CD4-positive, alpha-beta T cell (primary cell): ENCODE results near the gene ZDHHC5. TPM values are rescaled to one million over a fixed set of nuclear protein-coding genes. Genes with fewer than 3 reads are reported as not detected.
"Not testable (repeated sequence)": the region's sequence is repeated elsewhere in the genome, so short reads cannot be mapped to it uniquely, and the experiment has no call there.

Experiments used
- ATAC-seq: fragments of 200-7000 bp; cut with Tn5 transposase; one replicate; pipeline ENCODE4 v1.10.0; 2022; ENCODE audit warnings: mild to moderate bottlenecking; ENCODE audit not compliant: poor library complexity
- CTCF ChIA-PET: fragments of 350-600 bp; sonication (Branson Sonifier 250); formaldehyde crosslinking; loops from one replicate; lab custom pipeline; 2021; ENCODE audit warnings: antibody characterized with exemption, inconsistent platforms; lab: Charles Lee
- POLR2A ChIA-PET: fragments of 350-600 bp; sonication (Branson Sonifier 250); formaldehyde crosslinking; loops from one replicate; lab custom pipeline; 2021; ENCODE audit warnings: antibody characterized with exemption, inconsistent platforms; lab: Charles Lee
- DNase-seq, 14 experiments: peaks; one replicate each; pipeline ENCODE4 v3.0.0-alpha.2; 2013 to 2020; ENCODE audit warnings: mixed read lengths in 2 of 14
- H3K27ac ChIP-seq, 2 donors: one replicate each; pipeline versions ENCODE4 v1.5.1 to v1.7.0; 2013; ENCODE audit warnings: low read length in 2 of 2, low read depth in 1 of 2, mild to moderate bottlenecking in 1 of 2
- H3K27me3 ChIP-seq, 2 experiments: 1 replicate in 1 of 2; 2 replicates in 1 of 2; pipeline versions ENCODE4 v1.6.1 to v1.7.0; 2013; ENCODE audit warnings: low read length in 2 of 2, control low read depth in 1 of 2, mild to moderate bottlenecking in 1 of 2, moderate library complexity in 1 of 2; ENCODE audit not compliant: insufficient read depth in 2 of 2, control insufficient read depth in 1 of 2
- H3K36me3 ChIP-seq: one replicate; pipeline ENCODE4 v1.6.1; 2013; ENCODE audit warnings: low read length, control low read depth; ENCODE audit not compliant: insufficient read depth
- H3K4me1 ChIP-seq: one replicate; pipeline ENCODE4 v1.6.1; 2013; ENCODE audit warnings: low read length, control low read depth; ENCODE audit not compliant: insufficient read depth
- H3K4me3 ChIP-seq: one replicate; pipeline ENCODE4 v1.5.1; 2013; ENCODE audit warnings: mild to moderate bottlenecking, low read length, moderate library complexity
- H3K9me3 ChIP-seq, 2 experiments: 1 replicate in 1 of 2; 2 replicates in 1 of 2; pipeline versions ENCODE4 v1.6.1 to v1.7.0; 2013; ENCODE audit warnings: low read length in 2 of 2, mild to moderate bottlenecking in 2 of 2, control low read depth in 1 of 2, moderate library complexity in 1 of 2; ENCODE audit not compliant: control insufficient read depth in 1 of 2, insufficient read depth in 1 of 2
- H3K27ac Mint-ChIP-seq: one replicate; pipeline ENCODE4 v1.8.0; 2020; ENCODE audit warnings: mixed read lengths
- H3K27me3 Mint-ChIP-seq: one replicate; pipeline ENCODE4 v1.8.0; 2021; ENCODE audit warnings: mixed read lengths
- H3K36me3 Mint-ChIP-seq: one replicate; pipeline ENCODE4 v1.8.0; 2021; ENCODE audit warnings: low read depth, mixed read lengths
- H3K4me1 Mint-ChIP-seq: one replicate; pipeline ENCODE4 v1.8.0; 2021; ENCODE audit warnings: low read depth, mixed read lengths
- H3K4me3 Mint-ChIP-seq: one replicate; pipeline ENCODE4 v1.8.0; 2020; ENCODE audit warnings: mild to moderate bottlenecking, mixed read lengths
- H3K9me3 Mint-ChIP-seq: one replicate; pipeline ENCODE4 v1.8.0; 2020; ENCODE audit warnings: mixed read lengths
- CTCF ChIP-seq: fragments of 200-600 bp; IDR thresholded peaks from one replicate; pipeline ENCODE4 v1.8.0; 2022; ENCODE audit warnings: antibody characterized with exemption, mild to moderate bottlenecking
- intact Hi-C, 2 experiments: fragments of 100-400 bp; cut with DNase I in 1 of 2; cut with micrococcal nuclease in 1 of 2; formaldehyde crosslinking; loops; one replicate each; pipeline versions ENCODE4 v1.15.1 to v1.9.0; 2023 to 2025; cut with DNase I, micrococcal nuclease
- total RNA-seq, 174 experiments: library from RNA in 2 of 174; stranded (reverse) in 2 of 174; gene quantifications; one replicate each; pipeline ENCODE4 v1.2.3 and lab custom pipeline; 2021 to 2026

ZDHHC5 gene
- total RNA-seq, 2 experiments from 2014 or later: 59.7 to 61.1 TPM

DNA sequence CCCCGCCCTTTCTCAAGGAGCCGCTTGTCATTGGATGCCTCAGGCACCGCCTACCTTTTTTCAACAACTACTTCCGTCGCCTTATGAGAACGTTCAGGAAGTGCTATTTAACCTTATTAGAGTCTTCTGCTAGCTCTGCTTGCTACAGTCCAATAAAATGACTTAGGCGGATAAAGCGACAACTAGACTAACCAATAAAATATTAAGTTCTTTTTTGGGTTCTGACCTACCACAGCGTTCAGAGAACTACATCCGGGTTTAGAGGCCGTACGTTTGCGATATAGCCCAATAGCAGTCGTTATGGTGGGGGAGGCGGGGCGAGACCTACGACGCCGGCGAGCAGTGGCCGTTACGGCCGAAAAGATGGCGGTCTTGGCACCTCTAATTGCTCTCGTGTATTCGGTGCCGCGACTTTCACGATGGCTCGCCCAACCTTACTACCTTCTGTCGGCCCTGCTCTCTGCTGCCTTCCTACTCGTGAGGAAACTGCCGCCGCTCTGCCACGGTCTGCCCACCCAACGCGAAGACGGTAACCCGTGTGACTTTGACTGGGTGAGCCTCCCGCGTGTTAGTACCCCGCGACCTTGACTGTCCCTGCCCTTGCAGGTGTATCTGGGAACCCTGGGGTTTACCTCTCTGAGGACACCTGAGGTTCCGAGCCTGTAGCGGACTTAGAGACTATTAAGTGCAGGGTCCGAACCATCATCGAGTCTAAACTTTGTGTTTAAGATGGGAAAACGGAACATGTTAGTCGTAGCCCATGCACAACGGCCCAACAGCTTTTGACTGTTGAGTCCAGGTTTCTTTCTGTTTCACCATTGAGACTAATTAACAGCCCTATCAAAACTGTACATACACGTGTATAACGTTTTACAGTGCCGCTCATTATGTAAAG is 44.6 kb downstream of the ZDHHC5 start, which contains the start of gene TMX2:
Gene TMX2 (plus strand): TSS at position 338 of the 895 bp plus-strand sequence. CDS start 26 bp downstream, at position 364.
- POLR2A ChIA-PET: interaction anchor here (0.5 to 3.2 kb wide), 15 partner anchors 8 to 1584 kb away, joined by 3 to 40 read pairs (median 5); partner anchors contain the start of genes CLP1, LPXN, SELENOH and ZDHHC5
- peaks cover 5% of the 10 kb centered on the region for H3K36me3 ChIP-seq
- no peaks in the 10 kb centered on the region for H3K9me3 ChIP-seq
- no peaks in the 10 kb centered on the region for H3K27me3 ChIP-seq
- peaks cover 53% of the 10 kb centered on the region for H3K4me1 Mint-ChIP-seq
- H3K4me3 ChIP-seq: peak within 1 kb of the TSS; percentile 95
- H3K4me3 Mint-ChIP-seq: peak within 1 kb of the TSS; percentile 96
- peak; percentile 89 for ATAC-seq
- H3K27ac Mint-ChIP-seq: peak within 1 kb of the TSS; percentile 88
- H3K27me3 Mint-ChIP-seq: no peaks in the 10 kb centered on the region
- peak; percentile 79 to 97 (median 84) for DNase-seq
- CTCF ChIA-PET: interaction anchor here (1.1 to 2.3 kb wide), 2 partner anchors 88 to 144 kb away, joined by 4 to 10 read pairs; partner anchors contain the start of gene UBE2L6
- no peaks in the 10 kb centered on the region for H3K9me3 Mint-ChIP-seq
- intact Hi-C loops: loop anchor here (1.0 to 10.0 kb wide), 12 partner anchors 26 to 872 kb away; partner anchors contain the start of genes LPXN (in 1 of the 2), P2RX3 (in 1 of the 2), SELENOH (in 1 of the 2) and SSRP1 (in 1 of the 2)
- peaks cover 30% of the 10 kb centered on the region for H3K4me1 ChIP-seq
- peaks cover 35% of the 10 kb centered on the region for H3K36me3 Mint-ChIP-seq
- no peak for TF ChIP-seq CTCF
- H3K27ac ChIP-seq: peak within 1 kb of the TSS; percentile 85 to 95

GRCh38 chr11:57713835-57714234 is 45.9 kb downstream of the ZDHHC5 start:
- H3K4me3 ChIP-seq: no peak overlapping the region
- Mint-ChIP-seq H3K27me3 (no peaks in the 10 kb centered on the region), H3K36me3 (peaks cover 36% of the 10 kb centered on the region), H3K9me3 (no peaks in the 10 kb centered on the region), H3K27ac (peak overlapping the region; percentile 88), H3K4me1 (peaks cover 44% of the 10 kb centered on the region), H3K4me3 (peak overlapping the region; percentile 96)
- ATAC-seq (no peak), DNase-seq (no peak)
- H3K4me1 ChIP-seq: peaks cover 30% of the 10 kb centered on the region
- no peaks in the 10 kb centered on the region for H3K27me3 ChIP-seq
- POLR2A ChIA-PET: interaction anchor here (1.1 to 3.1 kb wide), 2 partner anchors 28 to 64 kb away, joined by 4 to 18 read pairs; partner anchors contain the start of genes SELENOH and YPEL4
- intact Hi-C loops: loop anchor here (2.0 to 10.0 kb wide), 8 partner anchors 25 to 871 kb away; partner anchors contain the start of genes LPXN (in 1 of the 2), P2RX3 (in 1 of the 2), SSRP1 (in 1 of the 2) and TIMM10 (in 1 of the 2)
- peaks cover under 1% of the 10 kb centered on the region for H3K36me3 ChIP-seq
- H3K27ac ChIP-seq: no peak overlapping the region
- CTCF ChIA-PET: interaction anchor here (0.9 to 1.6 kb wide), 3 partner anchors 37 to 187 kb away, joined by 3 to 9 read pairs (median 3); partner anchors contain the start of gene BTBD18
- no peaks in the 10 kb centered on the region for H3K9me3 ChIP-seq
- TF ChIP-seq CTCF: no peak

GRCh38 chr11:57716726-57717125 is 48.8 kb downstream of the ZDHHC5 start:
- CTCF ChIA-PET, H3K4me3 Mint-ChIP-seq, H3K4me3 ChIP-seq, H3K9me3 ChIP-seq, POLR2A ChIA-PET, H3K9me3 Mint-ChIP-seq, DNase-seq, H3K27me3 Mint-ChIP-seq, ATAC-seq, H3K27ac Mint-ChIP-seq, H3K27me3 ChIP-seq, H3K27ac ChIP-seq: not testable (repeated sequence)
- intact Hi-C loops: loop anchor here in 1 of 2 experiments (10.0 kb wide), 2 partner anchors 382 to 868 kb away; partner anchors contain the start of genes P2RX3 and SSRP1
- Mint-ChIP-seq H3K4me1 (peaks cover 27% of the 10 kb centered on the region), H3K36me3 (peaks cover 40% of the 10 kb centered on the region)
- peaks cover 17% of the 10 kb centered on the region for H3K4me1 ChIP-seq
- peaks cover 17% of the 10 kb centered on the region for H3K36me3 ChIP-seq
